NCI-H774 (cell line): ENCODE results near the gene CASZ1.

Experiments
- DNase-seq: peaks from one replicate; lab custom pipeline; 2025; lab: John Stamatoyannopoulos, UW

The CASZ1 gene

GRCh38 chr1:10638559-10639005 lies 157.9 kb downstream of the CASZ1 start:
- DNase-seq = no peak

- DNase-seq = no peak
These were observed 158.4 kb downstream of the CASZ1 start for GRCh38 chr1:10637834-10638558.

GRCh38 chr1:10637400-10637799 lies 159.0 kb downstream of the CASZ1 start:
- DNase-seq = no peak

- no peak for DNase-seq
These were observed 160.5 kb downstream of the CASZ1 start for GRCh38 chr1:10635992-10636391.

- DNase-seq = no peak
These were observed 161.2 kb downstream of the CASZ1 start for GRCh38 chr1:10635085-10635896.

GRCh38 chr1:10634428-10635084 lies 161.9 kb downstream of the CASZ1 start:
- DNase-seq = no peak

- DNase-seq = no peak
These were observed 162.4 kb downstream of the CASZ1 start for GRCh38 chr1:10634075-10634427.

GRCh38 chr1:10633416-10633815 lies 163.0 kb downstream of the CASZ1 start:
- no peak for DNase-seq

GRCh38 chr1:10632691-10633090 lies 163.8 kb downstream of the CASZ1 start:
- DNase-seq = no peak

- DNase-seq = no peak
These were observed 164.4 kb downstream of the CASZ1 start for GRCh38 chr1:10631811-10632593.

- DNase-seq = no peak
These were observed 165.2 kb downstream of the CASZ1 start for GRCh38 chr1:10631121-10631810.

GRCh38 chr1:10630661-10631120 lies 165.8 kb downstream of the CASZ1 start:
- no peak for DNase-seq

- no peak for DNase-seq
These were observed 166.5 kb downstream of the CASZ1 start for GRCh38 chr1:10629816-10630571.

GRCh38 chr1:10629091-10629815 lies 167.2 kb downstream of the CASZ1 start:
- no peak for DNase-seq

GRCh38 chr1:10628685-10629084 lies 167.8 kb downstream of the CASZ1 start:
- no peak for DNase-seq

- no peak for DNase-seq
These were observed 169.5 kb downstream of the CASZ1 start for GRCh38 chr1:10626791-10627410.

- DNase-seq = no peak
These were observed 170.2 kb downstream of the CASZ1 start for GRCh38 chr1:10626131-10626731.

GRCh38 chr1:10625554-10625953 lies 170.9 kb downstream of the CASZ1 start:
- DNase-seq = no peak

- no peak for DNase-seq
These were observed 171.4 kb downstream of the CASZ1 start for GRCh38 chr1:10625076-10625475.
